HG03135 (cell line): ENCODE results near the gene TOM1.
"Not testable (repeated sequence)": the region's sequence is repeated elsewhere in the genome, so short reads cannot be mapped to it uniquely, and the experiment has no call there.

ENCODE experiments used
- ATAC-seq: cut with Tn5 transposase; IDR thresholded peaks from one replicate; pipeline ENCODE4 v1.9.1; 2021; ENCODE audit warnings: mild to moderate bottlenecking, moderate library complexity; ENCODE audit not compliant: unreplicated experiment

The TOM1 gene

GRCh38 chr22:35344956-35345690, 45.4 kb downstream of the TOM1 start:
- no peak for ATAC-seq

DNA sequence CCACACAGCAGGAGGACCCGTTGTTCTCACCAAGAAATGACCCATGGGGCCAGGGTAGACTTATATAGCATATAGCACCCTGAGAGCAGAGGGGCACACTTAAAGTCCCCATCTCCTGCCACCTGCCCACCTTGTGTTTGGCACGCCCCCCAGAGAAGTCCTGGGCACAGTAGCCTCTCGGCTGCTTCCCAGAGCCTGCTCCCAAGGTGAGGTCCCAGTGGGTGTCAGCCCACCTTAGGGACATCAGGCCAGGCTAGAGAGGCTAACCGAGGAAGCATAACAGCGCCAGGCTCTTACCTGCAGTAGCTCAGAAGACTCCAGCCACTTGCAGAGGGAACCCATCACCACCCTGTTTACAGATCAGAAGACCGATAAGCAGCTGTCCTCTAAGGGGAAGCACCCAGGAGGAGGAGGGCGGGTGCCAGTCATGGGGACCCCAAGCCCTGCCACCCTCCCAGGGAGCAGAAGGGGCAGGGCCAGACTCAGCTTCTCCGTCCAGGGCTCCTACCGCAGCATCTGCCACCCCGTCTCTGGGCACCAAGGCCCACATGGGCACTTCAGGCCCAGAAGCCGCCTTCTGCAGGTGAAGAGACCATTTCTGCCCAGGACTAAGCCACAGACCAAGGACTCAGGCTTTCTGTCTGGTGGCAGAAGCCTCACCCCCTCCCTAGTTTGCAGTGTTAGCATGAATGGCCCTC, 46.3 kb downstream of the TOM1 start:
- no peak for ATAC-seq

- no peak for ATAC-seq
Measured at GRCh38 chr22:35346596-35347220, 47.0 kb downstream of the TOM1 start.

GRCh38 chr22:35347462-35347861, 47.8 kb downstream of the TOM1 start:
- no peak for ATAC-seq

- ATAC-seq: no peak
Measured at GRCh38 chr22:35348026-35348590, 48.4 kb downstream of the TOM1 start.

- ATAC-seq: no peak
Measured at GRCh38 chr22:35348703-35349102, 49.0 kb downstream of the TOM1 start.

DNA sequence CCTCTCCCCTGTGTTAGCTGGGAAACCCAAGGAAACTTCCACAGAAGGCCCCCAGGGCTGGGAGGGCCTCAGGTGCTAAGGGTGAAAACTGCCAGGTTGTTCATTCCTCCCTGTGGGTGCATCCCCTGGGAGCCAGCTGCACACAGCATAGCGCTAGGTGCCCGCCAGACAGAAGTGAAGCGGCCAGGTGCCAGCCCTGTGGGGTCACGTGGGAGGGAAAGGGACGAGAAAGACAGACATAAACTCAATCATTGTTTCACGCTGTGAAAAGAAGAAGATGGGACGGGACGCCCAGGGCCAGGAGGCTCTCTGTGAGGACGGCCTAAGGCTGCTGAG, 49.6 kb downstream of the TOM1 start:
- no peak for ATAC-seq

- no peak for ATAC-seq
Measured at GRCh38 chr22:35349704-35350538, 50.2 kb downstream of the TOM1 start.

GRCh38 chr22:35350539-35351503, 51.1 kb downstream of the TOM1 start:
- peak; percentile 64 for ATAC-seq

DNA sequence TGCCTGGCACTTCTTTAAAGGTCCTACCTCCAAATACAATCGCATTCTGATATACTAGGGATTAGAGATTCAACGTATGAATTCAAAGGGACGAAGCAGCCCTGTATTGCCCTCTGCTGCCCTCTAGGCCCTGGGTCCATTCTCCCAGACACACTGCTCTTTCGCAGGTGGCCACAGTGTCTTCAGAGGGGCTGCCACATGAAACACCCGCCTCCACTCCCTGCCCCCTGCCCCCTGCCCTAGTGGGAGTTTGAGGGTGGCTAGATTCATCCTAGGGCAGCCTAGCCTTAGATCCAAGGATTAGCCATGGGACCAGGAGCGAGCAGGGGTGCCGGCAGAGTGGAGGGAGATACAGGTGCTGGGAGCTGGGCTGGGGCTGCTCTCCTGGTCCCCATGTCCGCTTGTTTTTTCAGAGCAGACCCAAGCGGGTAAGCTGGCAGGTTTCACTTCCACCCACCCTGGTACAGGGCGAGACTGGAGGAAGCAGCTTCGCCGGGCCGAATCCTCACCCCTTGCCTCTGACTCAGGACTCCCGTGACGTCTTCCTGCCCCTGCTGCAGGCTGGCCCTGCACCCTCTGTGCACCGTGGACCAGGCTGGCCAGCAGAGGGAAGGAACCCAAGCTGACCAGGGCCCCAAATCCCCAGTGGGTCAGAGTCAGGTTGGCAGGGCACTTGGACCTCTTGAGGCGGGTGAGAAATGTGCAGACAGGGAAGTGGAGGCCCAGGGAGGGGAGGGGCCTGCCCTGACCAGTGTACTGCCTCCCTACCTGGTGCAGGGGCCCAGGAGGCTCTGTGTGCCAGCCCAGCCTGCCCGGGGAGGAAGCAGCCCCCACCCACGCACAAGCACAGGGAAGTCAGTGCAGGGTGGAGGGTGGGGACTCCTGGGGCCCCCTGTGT, 52.8 kb downstream of the TOM1 start:
- no peak for ATAC-seq

DNA sequence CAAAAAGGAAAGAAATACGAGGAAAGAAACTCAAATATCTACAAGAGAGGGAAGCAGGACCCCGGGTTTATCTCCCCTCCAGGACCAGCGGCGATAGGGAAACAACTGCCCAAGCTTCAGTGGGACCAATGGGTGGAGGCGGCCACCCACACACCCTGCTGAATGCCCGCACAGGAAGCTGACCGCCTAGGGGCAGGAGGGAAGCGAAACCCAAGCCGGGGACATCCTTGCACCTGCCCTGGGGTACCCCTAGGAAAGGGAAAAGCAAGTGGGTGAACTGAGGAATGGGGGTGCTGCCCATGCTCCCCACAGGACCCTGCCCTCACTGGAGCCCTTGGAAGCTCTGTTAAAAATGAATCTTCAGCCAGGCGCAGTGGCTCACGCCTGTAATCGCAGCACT, 53.6 kb downstream of the TOM1 start:
- ATAC-seq: no peak

DNA sequence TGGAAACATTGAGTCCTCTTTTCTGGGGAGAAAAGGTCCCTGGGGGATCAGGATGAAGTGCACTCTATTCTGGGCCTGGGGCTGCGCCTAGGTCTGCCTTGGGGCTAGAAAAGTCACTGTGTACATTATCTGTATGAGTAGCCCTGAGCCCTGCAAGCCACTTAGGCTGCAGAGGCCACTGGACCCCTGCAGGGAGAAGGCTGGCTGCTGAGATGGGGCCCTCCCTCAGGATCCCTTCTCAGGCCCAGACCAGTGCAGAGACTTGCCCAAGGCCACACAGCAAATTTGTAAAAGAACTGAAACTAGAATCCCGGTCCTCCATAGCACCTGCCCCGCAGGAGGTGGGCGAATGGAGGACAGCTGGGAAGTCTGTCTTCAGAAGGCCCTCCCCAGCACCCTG, 54.4 kb downstream of the TOM1 start:
- ATAC-seq: no peak

- no peak for ATAC-seq
Measured at GRCh38 chr22:35357883-35358621, 58.4 kb downstream of the TOM1 start.

GRCh38 chr22:35359380-35360065, 59.8 kb downstream of the TOM1 start:
- no peak for ATAC-seq

DNA sequence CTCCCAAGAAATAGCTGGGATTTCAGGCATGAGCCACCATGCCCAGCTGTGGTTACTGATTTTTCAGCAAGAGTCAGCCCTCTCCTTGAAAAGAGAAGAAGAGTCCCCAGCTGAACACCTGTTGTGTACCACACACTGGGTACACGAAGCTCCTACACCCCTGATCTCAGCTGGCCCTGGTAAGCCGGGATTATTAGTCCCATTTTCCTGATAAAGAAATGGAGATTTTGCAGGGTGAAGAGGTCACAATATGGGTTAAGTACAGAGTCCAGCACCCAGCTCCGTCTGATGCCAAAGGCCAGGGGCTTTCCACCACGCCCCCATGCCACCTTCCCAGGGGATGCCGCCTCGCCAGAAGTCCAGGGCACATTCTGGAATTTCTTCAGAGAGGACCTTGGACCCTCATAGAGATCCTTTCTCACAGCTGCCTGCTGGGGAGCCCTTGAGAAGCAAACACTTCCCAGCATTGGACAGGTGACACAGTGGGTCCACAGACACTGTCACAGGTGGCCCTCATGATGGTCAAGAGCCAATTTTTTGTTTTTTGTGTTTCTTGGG, 61.4 kb downstream of the TOM1 start:
- no peak for ATAC-seq

DNA sequence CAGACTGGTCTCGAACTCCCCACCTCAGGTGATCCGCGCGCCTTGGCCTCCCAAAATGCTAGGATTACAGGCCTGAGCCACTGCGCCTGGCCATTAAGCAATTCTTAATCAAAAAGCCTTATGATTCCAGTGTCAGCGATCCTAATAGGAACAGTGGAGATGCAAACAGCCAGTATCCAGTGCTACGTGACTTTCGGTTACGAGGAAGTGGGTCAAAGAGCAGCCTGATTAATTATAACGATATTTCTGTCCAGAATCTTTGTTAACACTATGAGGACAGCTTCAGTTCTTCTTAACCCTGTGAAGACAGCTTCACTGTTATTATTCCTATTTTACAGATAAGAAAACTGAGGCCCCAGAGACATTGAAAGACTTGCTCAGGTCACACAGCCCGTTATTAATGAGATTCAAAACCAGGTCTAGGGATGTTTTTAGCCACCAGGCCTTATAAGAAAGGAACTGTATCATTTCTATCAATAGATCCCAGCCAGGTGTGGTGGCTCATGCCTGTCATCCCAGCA, 63.9 kb downstream of the TOM1 start:
- ATAC-seq: no peak

DNA sequence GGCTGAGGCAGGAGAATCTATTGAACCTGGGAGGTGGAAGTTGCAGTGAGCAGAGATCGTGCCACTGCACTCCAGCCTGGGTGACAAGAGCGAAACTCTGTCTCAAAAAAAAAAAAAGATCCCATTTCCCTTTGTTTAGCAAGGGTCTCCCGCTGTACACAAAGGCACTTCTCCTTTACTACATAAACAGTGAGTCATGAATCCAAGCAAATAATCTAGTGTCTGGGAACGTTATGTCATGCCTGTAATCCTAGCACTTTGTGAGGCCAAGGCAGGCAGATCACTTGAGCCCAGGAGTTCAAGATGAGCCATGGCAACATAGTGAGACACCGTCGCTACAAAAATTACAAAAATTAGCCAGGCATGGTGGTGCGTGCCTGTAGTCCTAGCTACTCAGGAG, 64.5 kb downstream of the TOM1 start:
- ATAC-seq: not testable (repeated sequence)
